T-cell (primary cell): Measurements from ENCODE around the gene FPR1. TPM values are rescaled to one million over a fixed set of nuclear protein-coding genes. Genes with fewer than 3 reads are reported as not detected.

Experiments
- ATAC-seq, 4 experiments: fragments of 200-7000 bp in 3 of 4; fragments of 150-1000 bp in 1 of 4; cut with Tn5 transposase; replicated peaks in 1 of 4; 1 replicate in 3 of 4; 2 replicates in 1 of 4; pipeline ENCODE4 v1.10.0; 2021; ENCODE audit warnings: moderate library complexity in 3 of 4, mild to moderate bottlenecking in 2 of 4, moderate number of reproducible peaks in 1 of 4
- CTCF ChIA-PET, 2 donors: fragments of 300-600 bp; sonication (Branson Sonifier 250); formaldehyde crosslinking; loops; one replicate each; lab custom pipeline; 2022; ENCODE audit warnings: antibody characterized with exemption in 2 of 2; lab: Charles Lee
- POLR2A ChIA-PET, 2 donors: fragments of 300-600 bp; sonication (Branson Sonifier 250); formaldehyde crosslinking; loops; one replicate each; lab custom pipeline; 2022; ENCODE audit warnings: antibody characterized with exemption in 2 of 2; lab: Charles Lee
- DNase-seq, 35 experiments: peaks; one replicate each; pipeline versions ENCODE4 v3.0.0 to v3.0.0-alpha.2; 2013 to 2023
- H3K27ac ChIP-seq: one replicate; pipeline ENCODE4 v1.5.1; 2013; ENCODE audit warnings: low read length
- H3K27me3 ChIP-seq, 2 experiments: replicated peaks in 1 of 2; 1 replicate in 1 of 2; 2 replicates in 1 of 2; pipeline versions ENCODE4 v1.6.1 to v1.7.0; 2013; ENCODE audit warnings: low read length in 1 of 2, mixed read lengths in 1 of 2; ENCODE audit not compliant: control insufficient read depth in 2 of 2, insufficient read depth in 2 of 2; ENCODE audit errors: extremely low read depth in 1 of 2
- H3K36me3 ChIP-seq, 2 donors: 1 replicate in 1 of 2; 2 replicates in 1 of 2; pipeline versions ENCODE4 v1.6.1 to v1.7.0; 2013; ENCODE audit warnings: low read length in 1 of 2; ENCODE audit not compliant: control insufficient read depth in 2 of 2, insufficient read depth in 1 of 2; ENCODE audit errors: extremely low read depth in 1 of 2
- H3K4me1 ChIP-seq, 2 experiments: 1 replicate in 1 of 2; 2 replicates in 1 of 2; pipeline versions ENCODE4 v1.6.1 to v1.7.0; 2013; ENCODE audit warnings: low read length in 2 of 2, mixed read lengths in 1 of 2; ENCODE audit not compliant: insufficient read depth in 2 of 2, control insufficient read depth in 1 of 2; ENCODE audit errors: extremely low read depth in 1 of 2
- H3K4me3 ChIP-seq, 2 donors: 1 replicate in 1 of 2; 2 replicates in 1 of 2; pipeline versions ENCODE4 v1.5.1 to v1.7.0; 2013; ENCODE audit warnings: mild to moderate bottlenecking in 2 of 2, low read length in 1 of 2, moderate library complexity in 1 of 2; ENCODE audit not compliant: control insufficient read depth in 1 of 2; ENCODE audit errors: extremely low read depth in 1 of 2
- H3K9me3 ChIP-seq: 2 replicates; pipeline ENCODE4 v1.7.0; 2013
- H3K27ac Mint-ChIP-seq, 2 donors: one replicate each; pipeline ENCODE4 v1.8.0; 2020 to 2021; ENCODE audit warnings: mild to moderate bottlenecking in 2 of 2, mixed read lengths in 2 of 2
- H3K27me3 Mint-ChIP-seq, 2 donors: one replicate each; pipeline ENCODE4 v1.8.0; 2021 to 2022; ENCODE audit warnings: mixed read lengths in 2 of 2
- H3K36me3 Mint-ChIP-seq: one replicate; pipeline ENCODE4 v1.8.0; 2021; ENCODE audit warnings: mixed read lengths
- H3K4me1 Mint-ChIP-seq, 3 donors: one replicate each; pipeline ENCODE4 v1.8.0; 2020 to 2022; ENCODE audit warnings: mixed read lengths in 3 of 3, mild to moderate bottlenecking in 1 of 3
- H3K4me3 Mint-ChIP-seq, 3 donors: one replicate each; pipeline ENCODE4 v1.8.0; 2020 to 2022; ENCODE audit warnings: mild to moderate bottlenecking in 3 of 3, mixed read lengths in 3 of 3, moderate library complexity in 3 of 3
- H3K9me3 Mint-ChIP-seq, 3 donors: one replicate each; pipeline ENCODE4 v1.8.0; 2020 to 2022; ENCODE audit warnings: mixed read lengths in 3 of 3
- WGBS: methylation state at CpG from one replicate; pipeline ENCODE4 v1.1.5; 2013; ENCODE audit warnings: missing lambda C conversion rate; ENCODE audit not compliant: insufficient coverage; 5-methylcytosine and 5-hydroxymethylcytosine counted together
- total RNA-seq, 35 experiments: library from RNA in 6 of 35; stranded (reverse) in 6 of 35; fragments of 120-200 nt in 1 of 35; gene quantifications; one replicate each; pipeline versions ENCODE4 v1.2.1 to v1.2.4 and lab custom pipeline; 2013 to 2026

Gene FPR1
- total RNA-seq, 5 donors from 2014 or later (not counting 1 experiment from before 2014, with no cell fraction given), result 0.13 to 0.19 TPM; not detected in 3

DNA sequence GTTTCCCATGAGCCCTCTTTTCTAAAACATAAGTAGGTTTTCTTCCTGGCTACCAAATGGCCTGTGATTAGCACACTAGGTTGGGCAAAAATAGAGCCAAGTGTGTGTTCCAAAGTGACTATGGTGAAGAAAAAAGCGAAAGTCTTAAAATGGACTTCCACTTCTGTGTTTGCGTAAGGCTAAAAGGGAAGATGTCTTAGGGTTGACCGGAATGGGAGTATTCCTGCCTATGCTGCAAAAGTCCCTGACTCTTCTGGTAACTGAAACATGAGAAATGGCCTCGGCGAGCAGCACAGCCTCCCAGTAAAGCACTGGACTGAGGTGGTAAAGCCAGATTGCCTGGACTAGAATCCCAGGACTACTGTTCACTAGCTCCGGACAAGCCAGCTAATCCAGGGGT, 2.4 kb upstream of the FPR1 start:
- H3K27me3 Mint-ChIP-seq, result peaks cover 2 to 18% of the 10 kb centered on the region in 2 donors
- CTCF ChIA-PET, result no interaction called here
- Histone ChIP-seq H3K4me3 (no peak overlapping the region), H3K27me3 (no peaks in the 10 kb centered on the region), H3K9me3 (no peaks in the 10 kb centered on the region), H3K27ac (no peak overlapping the region), H3K4me1 (no peaks in the 10 kb centered on the region), H3K36me3 (no peaks in the 10 kb centered on the region)
- peaks cover 0 to 8% (median 6%) of the 10 kb centered on the region in 3 donors for H3K9me3 Mint-ChIP-seq
- no peak overlapping the region for H3K4me3 Mint-ChIP-seq
- POLR2A ChIA-PET, result no interaction called here
- H3K27ac Mint-ChIP-seq, result no peak overlapping the region
- WGBS, result 94% methylated on average over 6 of the region's 6 CpGs
- ATAC-seq (no peak), DNase-seq (no peak)
- no peaks in the 10 kb centered on the region for H3K36me3 Mint-ChIP-seq
- no peaks in the 10 kb centered on the region for H3K4me1 Mint-ChIP-seq

DNA sequence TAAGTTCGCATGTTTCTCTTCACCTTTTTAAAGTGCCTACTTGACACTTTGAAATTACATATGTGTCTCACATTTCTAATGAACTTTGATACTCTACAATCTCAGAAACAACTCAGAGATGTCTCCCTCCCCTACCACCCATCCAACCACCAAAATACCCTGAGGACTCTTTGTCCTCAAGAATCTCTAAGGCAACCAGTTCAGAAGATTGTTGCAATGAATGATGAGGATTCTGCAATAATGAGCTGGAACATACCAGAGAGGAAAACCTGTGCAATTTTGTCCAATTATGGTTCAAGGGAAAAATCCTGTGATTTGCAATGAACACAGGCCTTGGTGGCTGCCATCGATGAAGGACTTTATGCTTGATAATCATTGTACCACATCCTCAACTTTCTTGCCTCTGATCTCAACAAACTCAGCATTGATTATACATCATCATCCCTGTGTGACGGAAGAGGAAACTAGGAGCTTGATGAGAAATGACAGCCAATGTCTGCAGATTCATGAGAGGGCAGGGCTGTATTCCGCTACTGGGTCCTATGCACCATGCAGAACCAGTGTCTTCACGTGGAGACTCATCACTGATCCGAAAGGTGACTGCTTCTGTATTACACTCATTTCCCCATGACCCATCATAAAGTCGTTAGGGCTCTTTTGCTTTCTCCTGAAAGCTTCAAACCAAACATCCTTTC, 1.1 kb downstream of the FPR1 start:
- Histone ChIP-seq H3K4me3 (no peak overlapping the region), H3K9me3 (no peaks in the 10 kb centered on the region), H3K27me3 (peaks cover 0 to 6% of the 10 kb centered on the region in 2 experiments), H3K27ac (no peak overlapping the region), H3K36me3 (no peaks in the 10 kb centered on the region), H3K4me1 (no peaks in the 10 kb centered on the region)
- H3K4me3 Mint-ChIP-seq, result no peak overlapping the region
- no peaks in the 10 kb centered on the region for H3K4me1 Mint-ChIP-seq
- DNase-seq, result no peak
- H3K9me3 Mint-ChIP-seq, result peaks cover 0 to 3% (median under 1%) of the 10 kb centered on the region in 3 donors
- H3K27ac Mint-ChIP-seq, result no peak overlapping the region
- ATAC-seq, result no peak
- 78% methylated on average over 6 of the region's 7 CpGs for WGBS
- H3K27me3 Mint-ChIP-seq, result peaks cover 2 to 17% of the 10 kb centered on the region in 2 donors
- POLR2A ChIA-PET, result no interaction called here
- no peaks in the 10 kb centered on the region for H3K36me3 Mint-ChIP-seq
- CTCF ChIA-PET, result no interaction called here

DNA sequence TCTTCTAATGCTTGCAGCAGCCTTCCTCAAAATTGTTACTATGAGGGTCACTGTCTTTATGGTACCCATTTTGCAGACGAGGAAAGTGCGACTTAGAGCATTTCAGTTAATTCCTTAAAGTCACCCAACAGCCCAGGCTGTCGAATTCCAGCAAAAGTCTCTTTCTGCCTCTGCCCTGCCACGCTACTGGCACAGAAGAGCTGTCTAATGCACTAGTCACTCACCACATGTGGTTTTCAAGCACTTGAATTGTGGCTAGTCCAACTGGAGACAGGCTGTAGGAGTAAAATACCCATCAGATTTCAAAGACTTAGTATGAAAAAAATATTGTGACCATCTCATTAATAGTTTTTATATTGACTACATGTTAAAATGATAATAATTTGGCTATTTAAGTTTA, 1.7 kb downstream of the FPR1 start:
- H3K4me1 ChIP-seq, result no peaks in the 10 kb centered on the region
- Mint-ChIP-seq H3K9me3 (no peaks in the 10 kb centered on the region), H3K4me3 (no peak overlapping the region), H3K27ac (no peak overlapping the region), H3K27me3 (peaks cover 1 to 11% of the 10 kb centered on the region in 2 donors), H3K36me3 (no peaks in the 10 kb centered on the region), H3K4me1 (no peaks in the 10 kb centered on the region)
- ATAC-seq (no peak), DNase-seq (no peak)
- no peaks in the 10 kb centered on the region for H3K9me3 ChIP-seq
- H3K27ac ChIP-seq, result no peak overlapping the region
- peaks cover 0 to 6% of the 10 kb centered on the region in 2 experiments for H3K27me3 ChIP-seq
- POLR2A ChIA-PET, result no interaction called here
- CTCF ChIA-PET, result interaction anchor here in 1 of 2 donors (0.6 kb wide), 1 partner anchor 1661 kb away, joined by 9 read pairs; no protein-coding TSS in a partner anchor
- WGBS, result 75% methylated on average over 3 of the region's 4 CpGs
- H3K4me3 ChIP-seq, result no peak overlapping the region
- H3K36me3 ChIP-seq, result no peaks in the 10 kb centered on the region

DNA sequence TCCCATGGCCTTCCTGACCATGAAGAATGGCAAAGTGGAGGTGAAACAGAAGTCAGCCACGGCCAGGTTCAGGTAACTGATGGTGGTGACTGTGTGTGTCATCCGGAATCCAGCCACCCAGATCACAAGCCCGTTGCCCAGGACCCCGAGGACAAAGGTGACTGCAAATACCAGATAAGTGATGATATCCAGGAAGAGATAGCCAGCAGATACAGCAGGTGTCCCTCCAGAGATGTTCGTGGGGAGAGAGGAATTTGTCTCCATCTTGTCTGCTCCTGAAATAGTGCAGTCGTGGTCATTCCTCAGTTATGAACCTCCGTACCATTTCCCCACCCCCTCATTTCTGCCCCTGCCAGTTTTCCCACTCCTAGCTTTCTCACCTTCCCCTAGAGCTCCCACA, 4.9 kb downstream of the FPR1 start:
- no peaks in the 10 kb centered on the region for H3K9me3 ChIP-seq
- ATAC-seq, result no peak
- H3K27me3 ChIP-seq, result peaks cover 0 to 6% of the 10 kb centered on the region in 2 experiments
- H3K36me3 ChIP-seq, result no peaks in the 10 kb centered on the region
- ChIA-PET POLR2A (no interaction called here), CTCF (no interaction called here)
- peaks cover 3 to 13% of the 10 kb centered on the region in 2 donors for H3K27me3 Mint-ChIP-seq
- no peak overlapping the region for H3K27ac ChIP-seq
- no peaks in the 10 kb centered on the region for H3K36me3 Mint-ChIP-seq
- no peaks in the 10 kb centered on the region for H3K9me3 Mint-ChIP-seq
- no peak overlapping the region for H3K27ac Mint-ChIP-seq
- H3K4me3 Mint-ChIP-seq, result no peak overlapping the region
- H3K4me3 ChIP-seq, result no peak overlapping the region
- H3K4me1 ChIP-seq, result no peaks in the 10 kb centered on the region
- no peaks in the 10 kb centered on the region for H3K4me1 Mint-ChIP-seq
- WGBS, result 84% methylated on average over 5 of the region's 7 CpGs
- DNase-seq, result no peak

DNA sequence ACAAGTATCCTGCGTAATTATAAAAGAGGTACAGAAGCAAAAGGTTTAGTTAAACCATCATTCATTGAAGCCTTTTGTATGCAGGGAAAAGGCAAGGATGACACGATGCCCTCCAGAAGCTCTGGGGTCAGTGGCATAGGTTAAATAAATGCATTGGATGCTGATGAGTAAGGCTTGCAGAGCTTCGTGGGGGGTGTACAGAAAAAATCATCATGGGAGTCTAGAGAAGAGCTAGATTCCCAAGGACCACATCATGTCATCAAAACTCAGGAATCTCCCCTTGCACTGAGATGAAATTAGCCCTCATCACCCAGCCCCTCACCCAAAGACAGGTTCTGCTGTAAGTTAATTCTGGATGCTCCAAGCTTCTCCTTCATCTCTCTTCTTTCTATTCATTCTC, 8.3 kb downstream of the FPR1 start:
- no peak overlapping the region for H3K27ac Mint-ChIP-seq
- POLR2A ChIA-PET, result no interaction called here
- peaks cover 6 to 17% of the 10 kb centered on the region in 2 donors for H3K27me3 Mint-ChIP-seq
- no peak overlapping the region for H3K4me3 Mint-ChIP-seq
- DNase-seq (no peak), ATAC-seq (no peak)
- Histone ChIP-seq H3K36me3 (no peaks in the 10 kb centered on the region), H3K4me3 (no peak overlapping the region), H3K27me3 (peaks cover 0 to 6% of the 10 kb centered on the region in 2 experiments), H3K4me1 (no peaks in the 10 kb centered on the region), H3K27ac (no peak overlapping the region), H3K9me3 (no peaks in the 10 kb centered on the region)
- no peaks in the 10 kb centered on the region for H3K9me3 Mint-ChIP-seq
- no peaks in the 10 kb centered on the region for H3K4me1 Mint-ChIP-seq
- no peaks in the 10 kb centered on the region for H3K36me3 Mint-ChIP-seq
- CTCF ChIA-PET, result no interaction called here
- WGBS, result 100% methylated on average over 1 of the region's 3 CpGs

DNA sequence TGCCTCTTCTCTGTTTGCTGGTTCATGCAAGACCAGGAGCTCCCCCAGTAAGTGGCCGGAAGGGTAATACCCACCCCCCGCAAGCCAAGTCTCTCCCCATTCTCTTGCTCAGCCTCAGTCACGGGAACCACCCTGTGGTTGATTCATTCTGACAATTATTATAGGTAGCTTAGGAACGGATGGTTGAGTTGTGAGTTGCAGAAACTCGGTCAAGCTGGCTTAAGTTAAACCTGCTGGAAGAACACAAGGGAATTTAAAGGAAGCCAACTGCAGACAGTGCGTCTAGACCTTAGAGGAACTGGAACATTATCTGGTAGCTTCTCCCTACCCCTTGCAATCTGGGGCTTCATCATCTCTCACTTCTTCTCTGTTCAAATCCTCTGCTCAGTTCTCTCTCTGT, 8.9 kb downstream of the FPR1 start:
- H3K27ac Mint-ChIP-seq, result no peak overlapping the region

More for the DNA sequence above, 8.9 kb downstream of the FPR1 start:
- WGBS, result 100% methylated on average over 1 of the region's 6 CpGs
- H3K27me3 Mint-ChIP-seq, result peaks cover 6 to 17% of the 10 kb centered on the region in 2 donors
- H3K36me3 Mint-ChIP-seq, result no peaks in the 10 kb centered on the region
- ChIA-PET CTCF (no interaction called here), POLR2A (no interaction called here)
- H3K4me3 ChIP-seq, result no peak overlapping the region
- H3K4me1 ChIP-seq, result no peaks in the 10 kb centered on the region
- peaks cover 0 to 6% of the 10 kb centered on the region in 2 experiments for H3K27me3 ChIP-seq
- H3K4me1 Mint-ChIP-seq, result no peaks in the 10 kb centered on the region
- ATAC-seq, result no peak
- H3K36me3 ChIP-seq, result no peaks in the 10 kb centered on the region
- H3K27ac ChIP-seq, result no peak overlapping the region
- H3K4me3 Mint-ChIP-seq, result no peak overlapping the region
- no peaks in the 10 kb centered on the region for H3K9me3 ChIP-seq
- DNase-seq, result no peak
- no peaks in the 10 kb centered on the region for H3K9me3 Mint-ChIP-seq
